ENCODE results near the gene FXYD2.
A peak's percentile ranks its signal among the peaks of the same experiment; 100 is the strongest.

FXYD2 gene

DNA sequence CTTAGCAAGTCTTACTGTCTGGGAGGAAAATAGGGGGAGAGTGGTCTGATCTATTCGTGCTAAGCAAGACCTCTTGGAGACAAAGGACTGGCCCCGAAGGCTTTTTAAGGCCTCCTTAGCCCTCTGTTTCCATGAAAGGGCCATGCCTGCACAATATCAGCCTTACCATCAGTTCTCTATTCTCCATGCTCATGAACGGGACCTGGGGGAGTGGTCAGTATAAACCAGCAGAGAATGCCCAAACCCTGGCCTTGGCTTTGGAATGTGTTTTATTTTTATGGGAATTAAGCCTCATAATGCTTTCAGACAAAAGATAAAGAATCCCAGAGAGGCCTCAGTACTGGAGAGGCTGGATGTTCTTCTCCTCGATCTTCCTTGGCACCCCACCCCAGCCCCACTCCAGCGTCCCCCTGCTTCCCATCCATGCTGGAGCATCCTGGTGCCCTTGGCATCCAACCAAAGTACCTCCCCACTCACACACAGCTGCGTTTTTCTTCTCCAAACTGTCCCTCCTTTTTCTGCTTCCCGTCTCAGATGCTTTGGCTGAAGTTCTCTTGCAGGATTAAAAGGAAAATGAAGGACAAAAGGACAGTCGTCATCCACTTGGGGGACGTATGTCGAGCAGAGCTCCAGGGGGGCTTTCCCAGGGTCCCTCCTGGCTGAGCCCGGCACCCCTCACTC is 33.3 kb upstream of the FXYD2 start:
- DNase-seq, result no peak

DNA sequence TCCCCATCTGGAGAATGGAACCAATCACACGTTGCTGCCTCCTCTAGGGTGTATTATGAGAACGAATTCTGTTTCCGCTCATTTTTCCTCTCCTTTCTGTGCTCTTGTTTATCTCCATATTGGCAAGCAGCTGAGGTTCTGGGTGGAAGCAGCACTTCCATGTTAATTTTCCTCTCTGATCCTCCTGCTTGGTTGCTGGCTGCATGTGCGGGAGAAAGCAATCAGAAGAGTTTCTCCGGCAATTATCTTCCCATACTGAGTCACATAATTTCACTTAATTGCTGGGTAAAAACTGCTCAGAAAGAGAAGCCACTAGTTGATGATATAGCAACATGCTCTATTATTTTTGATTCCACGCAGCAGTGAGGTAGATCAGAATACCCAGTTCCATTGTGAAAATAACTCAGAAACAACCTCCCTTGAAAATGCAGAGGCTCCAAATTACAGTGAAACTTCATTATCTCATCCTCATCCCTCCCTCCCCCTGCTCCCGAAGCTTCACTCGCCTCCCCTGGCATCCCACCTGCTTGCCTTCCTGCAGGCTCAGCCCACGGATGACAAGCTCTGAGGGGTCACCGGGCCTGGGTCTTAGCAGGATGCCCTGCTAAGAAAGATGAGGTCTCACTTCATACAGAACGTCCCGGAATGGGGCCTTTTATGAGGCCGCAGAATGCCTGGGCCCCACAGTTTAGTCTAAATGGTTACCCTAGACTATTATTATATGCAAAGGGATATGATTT is 31.5 kb upstream of the FXYD2 start:
- no peak for DNase-seq

DNA sequence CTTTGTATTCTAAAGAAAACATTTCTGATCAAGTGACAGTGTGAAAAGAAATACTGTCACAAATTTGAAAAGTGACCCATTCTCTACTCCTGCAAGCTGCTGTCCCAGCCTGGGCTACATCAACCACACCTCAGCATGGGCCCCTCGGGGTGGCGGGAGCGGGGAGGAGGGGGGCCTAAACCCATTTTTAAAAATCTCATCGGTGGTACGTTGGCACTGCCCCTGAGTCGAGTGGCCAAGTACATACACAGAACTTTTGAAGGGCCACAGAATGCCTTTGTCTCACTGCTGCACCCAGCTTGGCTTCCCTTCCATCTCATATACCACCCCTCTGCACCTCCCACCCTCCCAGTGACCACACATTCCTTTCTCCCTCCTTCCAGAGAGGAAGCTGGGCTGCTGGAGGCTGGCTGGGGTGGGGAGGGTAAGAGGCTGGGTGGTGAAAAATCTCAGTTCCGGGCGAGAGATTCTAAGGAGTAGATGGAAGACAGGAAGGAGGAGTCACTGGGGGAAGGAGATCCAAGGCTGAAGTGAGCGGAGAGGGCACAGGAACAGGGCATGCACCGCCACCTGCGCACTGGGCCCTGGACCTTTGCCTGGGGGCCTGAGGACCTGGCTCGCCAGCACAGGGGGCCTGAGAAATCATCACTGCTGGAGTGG is 30.8 kb upstream of the FXYD2 start:
- DNase-seq, result no peak

DNA sequence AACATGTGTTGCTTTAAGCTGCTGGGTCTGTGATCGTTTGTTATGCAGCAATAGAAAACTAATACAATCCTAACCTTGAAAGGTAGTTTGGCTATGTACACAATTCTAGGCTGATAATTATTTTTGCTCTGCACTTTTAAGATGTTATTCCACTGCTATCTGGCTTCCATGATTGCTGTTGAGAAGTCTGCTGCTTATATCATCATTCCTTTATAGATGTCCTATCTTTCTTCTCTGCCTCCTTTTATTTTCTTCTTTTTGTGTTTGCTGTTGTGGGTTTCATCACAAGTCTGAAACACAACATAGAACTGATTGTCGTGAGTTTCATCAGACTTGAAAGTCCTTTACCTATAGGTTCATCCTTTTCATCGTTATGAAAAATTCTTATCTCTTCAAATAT is 27.8 kb upstream of the FXYD2 start:
- no peak for DNase-seq

DNA sequence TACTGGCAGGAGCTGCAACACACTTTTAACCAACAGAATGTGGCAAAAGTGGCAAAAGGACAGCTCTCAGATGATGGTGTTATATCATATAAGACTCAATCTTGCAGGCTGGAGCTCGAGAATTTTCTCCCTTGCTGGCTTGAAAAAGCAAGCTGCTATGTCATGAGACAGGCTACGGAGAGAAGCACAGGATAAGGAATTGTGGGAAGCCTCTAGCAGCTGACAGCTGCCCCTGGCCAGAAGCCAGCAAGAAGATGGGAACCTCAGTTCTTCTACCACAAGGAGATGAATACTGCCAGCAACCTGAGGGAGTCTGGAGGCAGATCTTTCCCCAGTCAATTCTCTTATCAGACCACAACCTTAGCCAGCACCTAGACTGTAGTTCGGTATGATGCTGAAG is 27.3 kb upstream of the FXYD2 start:
- no peak for DNase-seq

DNA sequence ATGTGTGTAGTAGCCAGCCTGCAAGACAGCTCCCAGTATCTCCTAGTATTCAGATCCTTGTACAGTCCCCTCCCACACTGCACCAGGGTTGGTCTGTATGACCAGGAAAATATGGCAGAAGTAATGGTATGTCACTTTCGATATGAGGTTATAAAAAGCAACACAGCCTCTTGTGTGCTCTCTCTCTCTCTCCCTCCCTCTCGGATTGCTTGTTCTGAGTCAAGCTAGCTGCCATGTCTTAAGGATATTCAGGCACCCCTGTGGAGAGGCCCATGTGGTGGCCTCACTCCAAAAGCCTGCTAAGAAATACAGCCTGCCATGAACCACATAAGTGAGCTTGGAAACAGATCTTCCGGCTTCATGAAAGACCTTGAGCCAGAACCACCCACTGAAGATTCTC is 26.6 kb upstream of the FXYD2 start:
- DNase-seq, result peak; percentile 14

DNA sequence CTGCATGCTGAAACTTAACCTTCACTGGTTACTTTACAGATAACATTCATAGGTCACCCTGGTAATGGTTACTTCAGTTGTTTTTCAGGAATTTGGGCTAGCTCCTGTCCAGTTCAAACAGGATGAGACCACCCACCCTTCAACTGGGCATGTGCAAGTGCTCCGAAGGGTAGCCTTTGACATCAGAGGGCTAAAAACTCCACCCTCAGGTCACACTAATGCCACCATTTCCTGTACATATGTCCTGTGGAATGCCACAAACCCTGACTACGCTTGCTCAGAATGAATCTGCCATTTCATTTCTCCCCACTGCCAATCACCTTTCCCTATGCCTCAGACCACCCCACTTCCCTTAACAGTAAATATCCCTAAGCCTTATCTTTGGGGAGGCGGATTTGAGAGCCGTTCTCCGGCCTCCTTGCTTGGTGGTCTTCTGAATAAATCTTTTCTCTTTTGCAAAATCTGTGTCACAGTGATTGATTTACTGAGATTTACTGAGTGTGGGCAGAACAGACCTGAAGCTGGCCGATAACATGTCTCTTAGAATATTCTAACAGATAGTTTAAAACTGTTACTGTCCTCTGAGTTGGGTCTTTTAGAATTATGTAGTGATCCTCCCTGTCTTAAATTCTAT is 25.4 kb upstream of the FXYD2 start:
- DNase-seq, result no peak

DNA sequence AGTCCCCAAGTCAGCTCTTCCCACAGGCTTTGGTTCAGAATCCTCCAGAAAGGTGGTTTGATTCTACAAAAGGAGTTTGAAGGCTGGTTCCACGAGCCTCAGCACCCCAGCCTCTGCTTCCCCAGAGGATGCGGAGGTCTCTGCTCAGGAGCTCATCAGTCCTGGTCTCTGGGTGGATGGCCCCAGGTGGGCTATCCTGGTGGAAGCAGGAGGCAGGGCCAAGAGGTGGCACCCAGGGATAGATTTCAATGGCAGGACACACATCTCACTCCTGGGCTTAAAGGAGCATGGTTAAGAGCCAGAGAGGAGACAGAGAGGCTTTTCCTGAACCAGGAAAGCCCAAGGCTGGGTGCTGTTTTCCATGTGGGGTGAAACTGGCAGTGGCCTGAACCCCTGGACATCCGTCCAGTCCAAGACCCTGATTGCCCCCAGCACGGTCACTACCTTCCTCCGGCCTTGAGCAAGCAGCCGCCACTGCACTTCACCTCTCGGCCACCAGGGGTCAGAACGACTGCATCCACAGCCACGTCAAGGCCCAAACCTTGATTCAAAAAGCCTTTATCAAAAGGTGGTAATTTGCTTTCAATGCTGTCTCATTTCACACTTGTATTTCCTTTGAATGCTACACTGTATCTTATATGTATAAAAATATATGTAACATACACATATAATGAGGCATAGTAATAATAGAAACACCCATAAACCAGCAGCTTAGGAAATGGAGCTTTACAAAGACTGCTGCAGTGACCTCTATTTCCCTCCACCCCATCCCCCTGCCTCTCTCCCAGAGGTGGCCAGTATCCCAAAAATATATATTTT is 19.3 kb upstream of the FXYD2 start:
- peak; percentile 76 for DNase-seq

DNA sequence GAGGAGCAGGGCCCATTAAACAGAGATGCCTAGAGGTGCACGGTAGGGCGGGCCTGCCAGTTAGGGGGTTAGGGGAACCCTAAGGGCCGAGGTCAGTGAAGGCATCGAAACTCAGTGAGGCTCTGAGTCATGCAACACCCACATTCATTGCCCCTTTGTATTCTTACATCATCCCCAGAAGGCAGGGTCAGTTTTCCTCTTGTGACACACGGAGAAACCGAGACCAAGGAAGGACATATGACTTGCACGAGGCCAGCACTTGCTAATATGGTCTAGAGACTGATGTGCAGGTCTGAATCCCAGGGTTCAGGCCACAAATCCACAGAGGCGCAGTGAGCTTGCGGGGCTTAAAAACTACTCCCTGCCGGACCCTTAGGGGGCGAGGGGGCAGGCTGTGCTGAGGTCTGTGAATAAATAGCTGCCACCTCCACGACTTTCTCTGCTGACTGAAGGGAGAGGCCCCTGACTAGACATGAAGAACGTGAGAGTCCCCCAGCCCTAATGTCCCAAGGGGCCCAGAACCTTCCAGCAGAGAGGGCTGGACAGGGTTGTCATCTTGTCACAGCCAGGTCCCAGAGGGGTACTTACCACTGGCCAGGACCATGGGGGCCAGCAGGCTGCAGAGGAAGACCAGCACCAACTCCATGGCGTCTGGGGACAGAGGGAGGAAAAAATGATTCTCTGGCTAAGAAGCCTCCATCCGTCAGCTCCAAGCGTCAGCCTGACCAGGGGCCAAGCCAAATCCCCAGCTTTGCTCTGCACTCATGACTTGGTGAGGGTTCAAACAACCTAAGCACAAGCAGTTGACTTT is 17.8 kb upstream of the FXYD2 start:
- DNase-seq, result no peak

DNA sequence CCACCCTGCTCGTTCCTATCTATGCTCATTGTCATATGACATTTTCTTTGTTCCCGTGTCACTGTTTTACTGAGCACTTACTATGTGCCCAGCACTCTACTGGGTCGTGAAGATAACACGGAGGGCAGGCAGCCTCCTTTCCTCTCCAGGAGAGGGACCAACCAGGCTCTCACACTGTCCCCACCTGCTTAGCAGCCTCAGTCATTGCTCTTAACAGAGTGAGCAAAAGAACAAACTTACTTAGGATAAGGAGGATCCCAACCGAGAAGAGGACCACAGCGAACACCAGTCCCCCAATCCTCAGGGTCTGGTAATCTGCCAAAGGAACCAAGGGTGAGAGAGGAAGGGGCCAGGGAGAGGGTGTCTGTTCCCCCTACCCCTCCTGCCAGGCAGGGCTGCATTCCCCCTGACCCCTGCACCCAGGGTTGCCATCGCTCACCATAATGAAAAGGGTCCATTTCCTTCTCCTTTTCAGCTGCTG is 17.0 kb upstream of the FXYD2 start:
- no peak for DNase-seq

DNA sequence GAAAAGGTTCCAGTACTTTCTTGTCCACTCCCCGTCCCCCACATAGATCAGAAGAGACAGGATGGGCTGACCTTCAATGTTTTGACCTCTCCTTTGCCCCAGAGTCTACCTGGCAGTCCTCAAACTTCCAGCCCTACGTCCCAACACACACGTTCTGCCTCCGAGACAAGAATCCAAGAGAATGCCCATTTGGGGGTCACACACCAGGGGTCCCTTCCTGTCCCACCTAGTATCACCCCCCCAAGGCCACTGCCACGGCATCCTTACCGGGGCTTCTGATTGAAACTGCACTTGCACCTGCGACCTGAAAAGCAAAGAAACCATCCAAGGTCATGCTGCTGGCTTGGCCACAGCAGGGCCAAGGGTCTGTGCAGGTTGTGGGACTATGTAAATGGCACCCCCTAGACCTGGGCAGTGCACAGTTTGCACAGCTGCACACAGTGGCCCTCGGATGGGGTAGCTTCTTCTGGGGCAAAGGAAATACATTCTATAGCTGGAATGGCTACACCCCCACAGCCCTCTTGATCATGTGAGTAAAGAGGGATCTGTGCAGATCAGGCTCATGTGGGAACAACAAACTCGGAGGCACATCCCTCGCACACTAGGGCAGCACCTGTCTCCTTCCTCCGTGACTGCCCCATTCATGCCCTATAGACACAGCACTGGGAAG is 16.5 kb upstream of the FXYD2 start:
- DNase-seq, result no peak

DNA sequence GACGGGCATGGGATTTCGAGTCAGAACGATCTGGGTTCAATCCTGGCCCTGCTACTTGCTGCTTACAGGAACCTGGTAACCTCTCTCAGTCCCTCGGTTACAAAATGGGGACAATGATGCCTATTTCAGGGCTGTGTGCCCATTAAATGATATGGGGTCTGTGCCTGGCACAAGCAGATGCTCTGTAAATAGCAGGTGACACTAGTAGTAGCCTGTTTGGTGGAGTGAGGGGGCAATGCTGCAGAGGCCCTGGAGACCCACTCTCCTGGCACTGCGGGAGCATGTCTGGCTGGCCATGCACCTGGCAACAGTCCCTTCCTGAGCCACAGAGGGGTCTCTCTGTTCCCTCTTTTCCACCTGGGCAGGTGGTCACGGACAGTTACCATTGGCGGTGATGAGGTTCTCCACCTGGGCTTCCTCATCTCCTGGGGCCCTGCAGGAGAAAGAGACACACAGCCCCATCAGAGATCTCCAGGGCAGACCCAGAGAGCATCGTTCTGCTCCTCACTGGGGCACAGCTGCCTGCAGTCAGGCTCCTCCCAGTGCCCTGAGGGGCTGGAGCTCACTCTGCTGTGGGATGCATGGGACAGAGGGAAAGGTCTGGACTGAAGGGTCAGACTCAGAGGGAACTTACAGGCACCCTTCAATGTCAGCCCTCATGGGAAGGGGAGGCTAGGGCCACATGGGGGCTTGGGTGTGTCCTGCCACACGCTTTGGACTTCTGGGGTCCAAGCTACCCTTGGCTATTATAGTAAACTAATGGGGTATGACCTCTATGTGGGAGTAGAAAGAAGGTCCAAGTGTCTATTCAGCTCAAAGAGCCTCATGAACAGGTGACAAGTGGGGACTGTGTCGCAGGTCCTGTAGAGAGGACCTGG is 15.6 kb upstream of the FXYD2 start:
- no peak for DNase-seq

DNA sequence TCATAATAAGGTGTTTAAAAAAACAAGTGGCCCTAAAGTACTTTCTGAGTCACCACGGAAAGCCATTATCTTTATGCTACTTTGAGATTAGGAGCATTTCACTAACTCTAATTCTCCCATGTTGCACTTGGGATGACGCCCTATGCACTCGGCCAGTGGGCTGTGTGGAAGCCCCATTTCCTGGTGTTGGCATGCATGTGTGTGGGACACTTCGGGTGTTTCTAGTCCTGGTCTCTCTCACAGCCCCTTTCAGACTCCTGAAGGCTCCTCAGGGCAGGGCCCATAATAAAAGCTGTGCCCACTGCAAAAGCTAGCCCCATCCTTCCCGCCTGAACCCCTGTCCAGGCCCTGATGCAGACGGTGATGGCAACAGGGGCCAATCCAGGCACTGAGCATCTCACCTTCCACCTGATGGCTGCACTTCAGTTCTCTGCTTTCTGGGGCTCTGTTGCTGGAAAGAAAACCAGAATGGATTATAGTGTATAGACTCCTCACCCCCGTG is 14.9 kb upstream of the FXYD2 start:
- DNase-seq, result no peak

DNA sequence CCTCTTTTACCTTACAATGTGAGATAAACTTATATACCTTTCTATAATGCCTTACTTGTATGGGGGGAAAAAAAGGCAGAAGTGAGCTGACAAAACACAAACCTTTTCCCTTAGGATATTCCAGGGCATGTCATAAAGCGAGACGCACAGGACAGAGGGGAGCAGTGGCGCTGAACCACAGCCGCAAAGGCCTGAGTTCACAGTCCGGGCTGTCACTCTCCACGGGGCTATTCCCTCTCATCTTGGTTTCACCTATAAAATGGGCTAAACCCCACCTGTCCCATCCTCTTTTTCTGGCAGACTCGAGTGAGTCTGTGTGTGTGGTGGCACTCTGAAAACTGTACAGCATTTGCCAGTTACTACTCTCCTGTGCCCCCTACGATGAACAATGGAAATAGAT is 14.4 kb upstream of the FXYD2 start:
- DNase-seq, result no peak

DNA sequence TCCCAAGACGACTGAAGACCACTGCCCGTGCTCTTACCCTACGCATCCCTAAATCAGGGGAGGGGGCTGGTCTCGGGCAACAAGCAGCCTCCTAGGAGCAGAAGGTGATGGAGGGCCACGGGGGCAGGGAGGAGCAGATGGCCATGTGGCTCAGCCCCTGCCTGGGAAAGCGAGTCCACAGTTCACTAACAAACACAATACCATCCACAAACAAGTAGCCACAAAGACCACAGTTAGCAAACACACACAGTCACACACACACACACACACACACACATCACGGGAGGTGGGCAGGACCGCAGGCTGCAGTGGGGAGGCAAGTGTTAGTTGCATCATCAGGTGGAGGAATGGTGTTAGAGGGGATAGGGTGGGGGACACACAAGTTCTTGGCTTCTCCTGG is 13.2 kb upstream of the FXYD2 start:
- no peak for DNase-seq

DNA sequence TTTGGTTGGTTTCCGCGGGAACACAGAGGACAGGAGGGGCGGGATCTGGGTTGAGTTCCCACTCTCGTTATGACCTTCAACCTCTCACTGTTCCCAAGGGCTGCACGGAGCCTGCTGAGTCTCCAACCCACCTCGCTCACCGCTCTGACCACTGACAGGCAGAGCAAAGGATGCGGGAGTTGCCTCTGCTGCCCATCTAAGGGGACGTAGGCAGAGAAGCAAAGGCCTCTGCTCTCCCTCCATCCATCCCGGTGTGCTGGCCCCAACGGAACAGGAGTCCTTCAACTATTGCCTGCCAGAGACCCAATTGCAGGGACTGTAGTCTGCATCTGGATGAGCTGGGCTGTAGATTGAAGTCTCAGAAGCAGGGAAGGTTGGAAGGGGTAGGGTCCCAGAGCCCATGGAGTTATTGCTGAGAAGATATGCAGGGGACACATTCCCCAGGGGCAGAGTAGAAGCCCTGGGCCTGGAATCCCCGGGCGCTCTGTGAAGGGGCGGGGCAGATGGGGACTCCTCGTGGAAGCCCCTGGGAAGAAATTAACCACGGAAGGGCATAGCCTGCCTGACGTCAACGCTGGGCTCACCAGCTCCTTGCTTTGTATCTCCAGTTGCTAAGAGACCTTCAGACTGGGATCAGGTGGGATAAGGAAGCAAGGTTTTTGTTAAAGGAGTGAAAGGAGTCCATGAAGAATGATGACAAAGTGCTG is 12.7 kb upstream of the FXYD2 start:
- no peak for DNase-seq

DNA sequence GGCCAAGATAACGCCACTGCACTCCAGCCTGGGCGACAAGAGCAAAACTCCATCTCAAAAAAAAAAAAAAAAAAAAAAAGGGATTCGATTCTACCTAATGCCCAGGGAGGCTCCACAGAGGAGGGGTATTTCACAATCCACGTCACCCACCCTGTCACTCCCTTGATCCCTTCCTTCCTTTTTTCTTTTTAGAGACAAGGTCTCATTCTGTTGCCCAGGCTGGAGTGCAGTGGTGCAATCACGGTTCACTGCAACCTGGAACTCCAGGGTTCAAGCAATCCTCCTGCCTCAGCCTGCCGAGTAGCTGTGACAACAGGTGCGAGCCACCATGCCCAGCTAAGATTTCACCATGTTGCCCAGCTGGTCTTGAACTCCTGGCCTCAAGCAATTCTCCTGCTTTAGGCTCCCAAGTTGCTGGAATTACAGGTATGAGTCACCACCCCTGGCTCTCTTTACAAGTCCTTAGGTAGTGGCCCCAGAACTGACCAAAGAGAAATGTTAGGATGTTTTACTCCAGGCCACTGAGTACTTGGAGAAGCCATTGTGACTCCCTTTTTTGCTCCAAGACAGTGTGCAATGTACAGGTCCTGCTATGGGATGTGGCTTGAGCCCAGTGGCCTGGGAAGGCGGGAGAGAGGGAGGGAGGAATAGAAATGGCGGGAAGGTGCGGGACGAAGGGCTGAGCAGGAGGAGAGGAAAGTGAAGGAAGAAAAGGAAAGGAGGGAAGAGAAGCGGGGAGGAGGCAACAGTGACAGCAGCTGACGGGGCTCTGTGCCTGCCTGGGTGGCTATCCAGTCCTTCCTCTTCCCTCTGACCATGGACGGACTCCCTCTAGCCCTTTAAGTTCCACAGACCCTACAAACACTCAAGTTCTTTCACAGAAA is 11.8 kb upstream of the FXYD2 start:
- DNase-seq, result no peak

DNA sequence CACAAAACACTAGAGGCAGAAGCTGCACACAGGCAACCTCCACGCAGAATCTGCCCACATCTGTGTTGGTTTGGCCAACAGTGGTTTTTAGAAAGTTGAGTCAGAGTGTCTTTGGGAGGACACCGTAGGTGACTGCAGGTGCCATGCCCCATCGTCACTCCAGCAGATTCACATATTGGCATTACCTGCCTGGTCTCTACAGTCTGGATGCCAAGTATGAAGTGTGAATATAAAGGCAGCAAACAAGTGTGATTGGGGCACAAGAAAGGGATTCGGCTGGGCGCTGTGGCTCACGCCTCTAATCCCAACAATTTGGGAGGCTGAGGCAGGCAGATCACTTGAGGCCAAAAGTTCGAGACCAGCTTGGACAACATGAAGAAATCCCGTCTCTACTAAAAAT is 11.0 kb upstream of the FXYD2 start:
- DNase-seq, result no peak

Measured in RPMI8226 (cell line).